Frontal cortex (tissue), 4 donors: Measurements from ENCODE around the gene ZNF652. TPM values are rescaled to one million over a fixed set of nuclear protein-coding genes. Genes with fewer than 3 reads are reported as not detected.
"Not testable (repeated sequence)": the region's sequence is repeated elsewhere in the genome, so short reads cannot be mapped to it uniquely, and the experiment has no call there.

Experiments used
- DNase-seq, 2 donors: peaks; one replicate each; pipeline ENCODE4 v3.0.0; 2012; ENCODE audit warnings: low spot score in 2 of 2
- FAIRE-seq: peaks from 2 replicates; lab custom pipeline; 2012; peaks lifted over from hg19 to GRCh38; lab: Jason Lieb, UNC
- total RNA-seq: library from RNA; depleted of rRNA; stranded (reverse); fragments of >200 nt; gene quantifications from one replicate; pipeline ENCODE4 v1.2.3, GENCODE V29; 2014
- donor health status: control.
- donor health status: control.
- donor health status: control.

The ZNF652 gene
- total RNA-seq, 1 donor from 2014 or later = 28.5 TPM

DNA sequence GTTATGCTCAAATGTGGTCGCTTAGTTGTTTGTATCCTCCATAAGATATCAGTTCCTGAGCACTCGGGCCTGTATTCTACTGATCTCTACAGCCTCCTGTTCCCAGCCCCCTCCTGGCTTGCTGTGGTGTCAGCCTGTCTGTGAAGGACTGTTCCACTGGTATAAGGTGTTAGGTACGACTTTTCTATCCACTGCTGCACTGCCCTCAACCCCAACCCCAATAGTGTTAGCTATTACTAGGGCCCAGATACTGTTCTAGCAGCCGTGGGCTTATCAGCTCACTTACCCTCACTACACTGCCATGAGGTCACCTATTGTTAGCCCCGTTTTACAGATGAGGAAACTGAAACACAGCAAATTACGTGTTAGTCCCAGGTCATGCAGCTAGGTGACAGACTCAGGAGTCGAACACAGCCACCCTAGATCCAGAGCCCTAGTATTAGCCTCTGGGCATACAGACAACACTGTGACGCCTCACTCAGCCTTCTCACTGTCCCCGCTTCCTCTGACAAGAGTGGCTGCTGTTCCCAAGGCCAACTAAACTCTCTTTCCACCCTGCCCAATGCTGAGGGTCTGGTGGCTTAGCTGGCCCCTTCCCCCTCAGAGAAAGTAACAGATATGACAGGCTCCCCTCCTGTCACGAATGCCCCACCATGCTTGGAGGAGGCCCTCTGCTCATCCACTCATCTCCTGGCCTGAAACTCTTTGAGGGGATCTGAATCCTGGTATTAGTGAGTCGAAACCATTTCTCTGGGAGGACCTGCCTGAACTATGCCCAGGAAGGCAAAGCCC lies 25.6 kb upstream of the ZNF652 start:
- FAIRE-seq = no peak
- DNase-seq = no peak

DNA sequence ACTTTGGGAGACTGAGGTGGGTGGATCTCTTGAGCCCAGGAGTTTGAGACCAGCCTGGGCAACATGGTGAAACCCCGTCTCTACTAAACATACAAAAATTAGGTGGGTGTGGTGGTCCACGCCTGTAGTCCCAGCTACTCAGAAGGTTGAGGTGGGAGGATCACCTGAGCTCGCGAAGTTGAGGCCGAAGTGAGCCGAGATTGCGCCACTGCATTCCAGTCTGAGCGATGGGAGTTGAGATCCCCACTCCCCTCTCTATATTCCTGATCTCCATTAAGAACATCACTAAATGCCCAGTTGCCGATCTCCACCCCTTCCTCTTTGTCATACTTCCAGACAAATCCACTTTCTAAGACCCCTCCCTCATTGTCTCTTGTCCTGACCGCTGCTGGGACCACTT lies 24.3 kb upstream of the ZNF652 start:
- FAIRE-seq (no peak), DNase-seq (no peak)

DNA sequence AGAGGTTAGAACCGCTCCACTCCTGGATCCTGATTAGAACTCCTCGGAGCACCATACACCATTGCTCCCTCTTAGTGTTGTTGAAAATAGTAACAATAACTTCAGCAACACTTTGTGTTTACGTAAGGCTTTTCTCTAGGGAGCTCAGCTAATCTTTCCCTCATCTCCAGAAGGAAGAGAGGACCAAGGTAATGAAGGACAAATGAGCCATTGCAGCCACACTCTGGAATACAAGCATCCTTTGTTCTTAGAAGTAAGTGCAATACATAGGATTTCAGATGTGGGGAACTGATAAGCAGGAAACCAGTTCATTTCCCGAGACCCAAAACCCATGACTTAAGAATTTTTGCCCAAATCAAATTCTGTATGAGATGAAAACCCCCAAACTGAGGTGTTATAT lies 22.9 kb upstream of the ZNF652 start:
- no peak for DNase-seq
- FAIRE-seq = no peak

DNA sequence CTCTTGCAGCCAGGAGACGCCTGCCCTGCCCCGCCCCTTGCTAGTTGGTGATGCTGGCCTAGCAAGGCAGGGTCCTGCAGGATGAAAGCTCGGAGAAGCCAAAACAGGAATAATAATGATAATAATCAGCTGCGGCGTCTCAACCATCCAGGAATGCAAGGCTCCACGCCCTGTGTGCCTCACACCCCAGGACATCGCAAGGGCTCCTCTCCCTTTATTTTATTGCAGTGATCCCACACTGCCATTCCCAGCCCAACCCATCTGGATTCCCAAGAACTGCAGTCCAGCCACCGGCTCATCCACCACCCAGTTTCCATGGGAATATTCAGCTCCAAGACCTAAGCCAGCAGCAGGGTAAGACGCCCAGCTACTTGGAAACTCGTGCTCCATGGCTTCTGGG lies 21.0 kb upstream of the ZNF652 start:
- FAIRE-seq (no peak), DNase-seq (no peak)

DNA sequence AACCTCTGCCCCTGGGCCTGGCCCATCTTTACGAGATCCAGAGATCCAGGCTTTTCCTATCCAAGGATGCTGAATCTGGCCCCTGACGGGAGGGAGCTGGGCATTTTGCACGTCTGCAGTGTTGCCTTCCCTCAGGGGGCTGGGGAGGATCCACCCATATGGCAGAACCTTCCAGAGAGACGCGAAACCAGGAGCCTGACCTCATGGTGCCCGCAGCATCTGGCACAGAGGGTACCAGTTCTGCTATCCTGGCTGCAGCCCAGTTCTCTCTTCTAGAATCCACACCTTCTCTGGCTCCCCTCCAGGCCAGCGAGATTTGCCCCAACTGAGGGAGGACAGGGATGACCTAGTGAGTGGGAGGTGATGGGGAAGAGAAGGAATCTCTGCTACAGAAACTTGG lies 20.5 kb upstream of the ZNF652 start:
- FAIRE-seq = no peak

DNA sequence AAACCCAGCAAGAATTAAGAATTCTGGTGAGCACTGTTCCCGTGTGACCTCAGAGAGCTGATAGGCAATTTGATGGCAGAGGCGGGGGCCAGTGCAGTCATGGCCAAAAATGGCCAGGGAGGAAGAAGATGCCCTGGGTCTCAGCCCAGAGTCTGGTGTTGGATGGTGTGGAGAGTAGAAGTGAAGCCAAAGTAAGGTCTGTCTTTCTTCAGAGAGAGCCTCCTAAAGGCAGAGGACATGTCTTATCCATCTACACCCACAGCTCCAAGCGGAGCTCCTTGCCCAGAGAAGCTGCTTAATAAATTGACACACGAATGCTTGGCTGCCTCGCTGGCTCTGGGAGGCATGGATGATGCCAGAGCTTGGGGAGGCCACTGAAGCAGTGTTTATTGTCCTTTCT lies 19.7 kb upstream of the ZNF652 start:
- FAIRE-seq = no peak

More for the DNA sequence above, 20.5 kb upstream of the ZNF652 start:
- DNase-seq = no peak

GRCh38 chr17:49381033-49381432 lies 19.0 kb upstream of the ZNF652 start:
- DNase-seq = no peak
- no peak for FAIRE-seq

More for the DNA sequence above, 19.7 kb upstream of the ZNF652 start:
- DNase-seq = no peak

DNA sequence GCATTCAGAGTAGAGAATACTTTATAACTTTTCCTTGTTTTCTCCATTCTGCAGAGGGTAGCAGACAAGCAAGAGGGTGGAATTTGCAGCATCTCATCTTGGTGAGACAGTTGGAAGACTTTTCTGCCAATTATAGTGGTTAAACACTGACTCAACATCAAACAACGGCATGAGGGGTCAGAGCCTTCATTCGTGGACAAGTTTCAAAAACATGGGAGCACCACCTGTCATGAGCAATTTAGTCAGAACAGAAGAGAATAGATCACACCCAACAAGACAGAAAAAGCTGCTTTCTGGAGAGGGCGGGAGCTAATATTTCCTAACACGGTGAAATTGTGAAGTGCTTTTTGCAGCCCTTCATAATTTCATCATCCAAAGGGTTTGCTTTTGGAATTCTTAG lies 17.9 kb upstream of the ZNF652 start:
- DNase-seq = no peak

DNA sequence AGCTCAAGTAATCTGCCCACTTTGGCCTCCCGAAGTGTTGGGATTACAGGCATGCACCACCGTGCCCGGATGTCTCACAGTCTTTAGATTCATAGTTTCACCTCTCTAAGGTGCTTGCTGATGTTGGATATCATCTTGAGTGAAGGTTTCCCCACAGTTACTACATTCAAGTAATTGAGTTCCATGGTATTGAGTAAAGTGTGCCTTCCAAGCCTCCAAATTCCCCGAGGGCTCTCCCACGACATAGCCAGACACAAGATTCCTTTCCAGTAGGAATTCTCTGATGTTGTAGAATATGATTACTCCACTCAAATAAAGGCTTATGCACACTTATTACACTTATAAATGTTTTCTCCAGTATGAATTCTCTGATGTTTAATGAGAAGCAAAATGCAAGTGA lies 16.3 kb upstream of the ZNF652 start:
- FAIRE-seq = no peak
- no peak for DNase-seq

More for the DNA sequence above, 17.9 kb upstream of the ZNF652 start:
- no peak for FAIRE-seq

DNA sequence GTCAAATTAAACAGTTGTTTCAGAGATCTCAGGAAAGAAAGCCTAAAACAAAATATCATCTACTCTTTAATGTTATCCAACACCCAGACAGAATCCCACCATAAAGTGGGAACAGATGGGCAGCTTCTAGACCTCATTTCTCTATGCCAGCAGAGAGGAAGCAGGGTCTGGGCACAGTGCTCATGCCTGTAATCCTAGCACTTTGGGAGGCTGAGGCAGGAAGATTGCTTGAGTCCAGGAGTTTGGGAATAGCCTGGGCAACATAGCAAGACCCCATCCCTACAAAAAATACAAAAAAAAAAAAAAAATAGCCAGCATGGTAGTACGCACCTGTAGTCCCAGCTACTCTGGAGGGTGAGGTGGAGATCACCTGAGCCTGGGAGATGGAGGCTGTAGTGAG lies 13.5 kb upstream of the ZNF652 start:
- DNase-seq (no peak), FAIRE-seq (no peak)

GRCh38 chr17:49373115-49373514 lies 11.1 kb upstream of the ZNF652 start:
- no peak for DNase-seq

GRCh38 chr17:49372425-49372824 lies 10.4 kb upstream of the ZNF652 start:
- no peak for FAIRE-seq

More at GRCh38 chr17:49373115-49373514, 11.1 kb upstream of the ZNF652 start:
- FAIRE-seq = no peak

GRCh38 chr17:49370971-49371834 lies 9.2 kb upstream of the ZNF652 start:
- FAIRE-seq = no peak

More at GRCh38 chr17:49372425-49372824, 10.4 kb upstream of the ZNF652 start:
- DNase-seq = no peak

GRCh38 chr17:49369760-49370159 lies 7.7 kb upstream of the ZNF652 start:
- FAIRE-seq = no peak
- no peak for DNase-seq

More at GRCh38 chr17:49370971-49371834, 9.2 kb upstream of the ZNF652 start:
- no peak for DNase-seq

GRCh38 chr17:49369089-49369488 lies 7.0 kb upstream of the ZNF652 start:
- no peak for FAIRE-seq

DNA sequence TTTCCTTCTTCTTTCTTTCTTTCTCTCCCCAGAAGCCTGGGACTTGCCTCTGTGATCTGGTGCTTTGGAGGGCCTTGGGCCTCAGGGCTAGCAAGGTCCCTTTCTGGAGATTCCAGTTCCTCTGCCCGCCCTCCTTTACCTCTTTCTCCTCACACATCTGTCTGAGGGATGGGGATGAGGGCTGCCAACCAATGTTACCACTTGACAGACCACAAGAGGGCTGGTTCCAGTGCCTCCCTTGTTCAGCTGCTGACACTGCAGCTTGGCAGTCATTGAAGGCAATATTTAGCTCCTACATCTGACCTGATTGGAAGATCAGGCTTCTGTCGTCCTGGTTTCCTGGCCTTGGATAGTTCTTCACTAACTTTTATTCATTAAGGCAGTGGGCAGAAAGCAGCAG lies 3.6 kb upstream of the ZNF652 start:
- FAIRE-seq = no peak
- DNase-seq = no peak

More at GRCh38 chr17:49369089-49369488, 7.0 kb upstream of the ZNF652 start:
- DNase-seq = no peak

DNA sequence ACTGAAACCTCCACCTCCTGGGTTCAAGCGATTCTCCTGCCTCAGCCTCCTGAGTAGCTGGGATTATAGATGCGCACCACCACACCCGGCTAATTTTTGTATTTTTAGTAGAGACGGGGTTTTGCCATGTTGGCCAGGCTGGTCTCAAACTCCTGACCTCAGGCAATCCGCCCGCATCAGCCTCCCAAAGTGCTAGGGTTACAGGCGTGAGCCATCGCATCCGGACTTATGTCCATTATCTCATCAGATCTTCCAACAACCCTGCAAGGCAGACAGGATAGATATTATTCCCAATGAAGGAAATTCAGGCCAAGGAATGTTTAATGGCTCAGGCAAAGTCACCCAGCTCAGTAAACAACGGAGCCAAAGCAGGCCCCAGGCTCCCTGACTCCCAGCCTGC lies 3.1 kb upstream of the ZNF652 start:
- FAIRE-seq, DNase-seq: not testable (repeated sequence)

DNA sequence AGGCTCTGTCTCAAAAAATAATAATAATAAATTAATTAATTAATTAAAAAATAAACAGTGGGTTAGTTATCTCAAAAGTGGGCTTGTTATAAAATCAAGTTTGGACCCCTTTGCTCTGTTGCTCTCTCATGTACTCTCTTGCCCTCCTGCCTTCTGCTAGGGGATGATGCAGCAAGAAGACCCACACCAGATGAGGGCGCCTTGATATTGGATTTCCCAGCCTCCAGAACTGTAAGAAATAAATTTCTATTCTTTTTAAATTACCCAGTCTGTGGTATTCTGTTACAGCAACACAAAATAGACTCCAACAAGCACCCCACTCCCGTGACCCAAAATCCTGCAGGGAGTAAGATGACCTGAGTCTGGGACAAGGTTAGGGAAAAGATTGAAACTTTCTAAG lies 2.1 kb upstream of the ZNF652 start:
- no peak for DNase-seq
- no peak for FAIRE-seq

DNA sequence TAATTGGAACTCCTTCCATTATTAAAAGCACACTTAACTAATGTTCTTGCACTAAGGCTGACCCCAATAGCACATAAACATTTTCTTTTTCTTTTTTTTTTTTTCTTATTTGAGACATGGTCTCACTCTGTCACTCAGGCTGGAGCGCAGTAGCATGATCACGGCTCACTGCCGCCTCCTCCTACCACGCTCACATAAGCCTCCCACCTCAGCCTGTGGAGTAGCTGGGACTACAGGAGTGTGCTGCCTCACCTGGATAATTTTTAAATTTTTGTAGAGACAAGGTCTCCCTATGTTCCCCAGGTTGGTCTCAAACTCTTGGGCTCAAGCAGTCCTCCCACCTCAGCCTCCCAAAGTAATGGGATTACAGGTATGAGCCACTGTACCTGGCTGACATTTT lies 1.2 kb upstream of the ZNF652 start:
- FAIRE-seq = no peak
- no peak for DNase-seq

DNA sequence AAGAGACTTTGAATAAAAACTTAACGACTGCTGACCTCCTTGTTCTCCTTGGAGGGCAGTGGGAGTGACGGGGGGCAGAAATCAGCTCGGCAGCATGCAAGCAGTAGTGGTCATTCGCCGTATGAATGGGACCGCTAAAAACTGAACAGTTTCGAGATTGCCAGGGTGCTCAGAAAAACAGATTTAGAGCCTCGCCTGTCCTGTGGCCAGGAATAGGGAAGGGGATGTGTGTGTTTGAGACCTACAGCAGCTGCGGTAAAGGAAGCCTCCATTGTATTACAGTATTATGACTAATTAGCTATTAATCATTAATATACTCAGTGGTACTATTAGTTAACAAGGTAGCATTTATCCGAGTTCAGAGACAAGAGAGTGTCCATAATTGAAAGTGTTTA lies 670 bp upstream of the ZNF652 start:
- DNase-seq = peak in 1 of 2 donors; percentile 24
- FAIRE-seq = no peak
